ENCODE measurements around the gene ZNF8.

ZNF8 gene

DNA sequence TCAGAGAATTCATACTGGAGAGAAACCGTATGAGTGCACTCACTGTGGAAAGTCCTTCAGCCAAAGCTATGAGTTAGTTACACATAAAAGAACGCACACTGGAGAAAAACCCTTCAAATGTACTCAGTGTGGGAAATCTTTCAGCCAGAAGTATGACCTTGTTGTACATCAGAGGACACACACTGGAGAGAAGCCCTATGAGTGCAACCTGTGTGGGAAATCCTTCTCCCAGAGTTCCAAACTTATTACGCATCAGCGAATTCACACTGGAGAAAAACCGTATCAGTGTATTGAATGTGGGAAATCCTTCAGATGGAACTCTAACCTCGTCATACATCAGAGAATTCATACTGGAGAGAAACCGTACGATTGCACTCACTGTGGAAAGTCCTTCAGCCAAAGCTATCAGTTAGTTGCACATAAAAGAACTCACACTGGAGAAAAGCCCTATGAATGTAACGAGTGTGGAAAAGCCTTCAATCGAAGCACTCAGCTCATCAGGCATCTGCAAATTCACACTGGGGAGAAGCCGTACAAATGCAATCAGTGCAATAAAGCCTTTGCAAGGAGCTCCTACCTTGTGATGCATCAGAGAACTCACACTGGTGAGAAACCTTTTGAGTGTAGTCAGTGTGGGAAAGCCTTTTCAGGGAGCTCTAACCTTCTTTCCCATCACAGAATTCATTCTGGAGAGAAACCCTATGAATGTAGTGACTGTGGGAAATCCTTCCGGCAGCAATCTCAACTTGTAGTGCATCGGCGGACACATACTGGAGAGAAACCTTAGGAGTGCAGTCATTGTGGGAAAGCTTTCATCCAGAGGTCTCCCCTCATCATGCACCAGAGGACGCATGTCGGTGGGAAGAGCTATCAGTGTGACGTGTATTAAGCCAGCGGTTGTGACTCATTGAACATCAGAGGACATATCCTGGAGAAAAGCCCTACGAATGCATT is 16.5 kb upstream of the ZNF8 start:
- TF ChIP-seq, protein P1, sequence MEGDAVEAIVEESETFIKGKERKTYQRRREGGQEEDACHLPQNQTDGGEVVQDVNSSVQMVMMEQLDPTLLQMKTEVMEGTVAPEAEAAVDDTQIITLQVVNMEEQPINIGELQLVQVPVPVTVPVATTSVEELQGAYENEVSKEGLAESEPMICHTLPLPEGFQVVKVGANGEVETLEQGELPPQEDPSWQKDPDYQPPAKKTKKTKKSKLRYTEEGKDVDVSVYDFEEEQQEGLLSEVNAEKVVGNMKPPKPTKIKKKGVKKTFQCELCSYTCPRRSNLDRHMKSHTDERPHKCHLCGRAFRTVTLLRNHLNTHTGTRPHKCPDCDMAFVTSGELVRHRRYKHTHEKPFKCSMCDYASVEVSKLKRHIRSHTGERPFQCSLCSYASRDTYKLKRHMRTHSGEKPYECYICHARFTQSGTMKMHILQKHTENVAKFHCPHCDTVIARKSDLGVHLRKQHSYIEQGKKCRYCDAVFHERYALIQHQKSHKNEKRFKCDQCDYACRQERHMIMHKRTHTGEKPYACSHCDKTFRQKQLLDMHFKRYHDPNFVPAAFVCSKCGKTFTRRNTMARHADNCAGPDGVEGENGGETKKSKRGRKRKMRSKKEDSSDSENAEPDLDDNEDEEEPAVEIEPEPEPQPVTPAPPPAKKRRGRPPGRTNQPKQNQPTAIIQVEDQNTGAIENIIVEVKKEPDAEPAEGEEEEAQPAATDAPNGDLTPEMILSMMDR (conservative IDR thresholded peaks at IDR 0.05) = no peak
- no peak overlapping the region for H3K27ac ChIP-seq

GRCh38 chr19:58262922-58263296 is 15.8 kb upstream of the ZNF8 start:
- H3K27ac ChIP-seq = no peak overlapping the region
- TF ChIP-seq, protein P1 (conservative IDR thresholded peaks at IDR 0.05) = no peak

DNA sequence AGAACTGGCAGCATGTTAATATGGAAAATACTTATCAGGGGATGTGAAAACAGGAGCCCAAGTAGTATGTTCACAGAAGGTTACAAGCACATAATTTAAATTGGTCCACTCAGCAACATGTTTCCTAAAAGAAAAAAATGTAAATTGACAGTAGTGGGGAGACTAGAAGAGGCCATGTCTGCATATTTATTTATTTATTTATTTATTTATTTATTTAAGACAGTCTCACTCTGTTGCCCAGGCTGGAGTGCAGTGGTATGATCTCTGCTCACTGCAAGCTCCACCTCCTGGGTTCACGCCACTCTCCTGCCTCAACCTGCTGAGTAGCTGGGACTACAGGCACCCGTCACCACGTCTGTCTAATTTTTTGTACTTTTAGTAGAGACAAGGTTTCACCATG is 13.7 kb upstream of the ZNF8 start:
- TF ChIP-seq, protein P1 (conservative IDR thresholded peaks at IDR 0.05) = no peak
- H3K27ac ChIP-seq = no peak overlapping the region

- TF ChIP-seq, protein P1 (conservative IDR thresholded peaks at IDR 0.05) = no peak
- H3K27ac ChIP-seq = no peak overlapping the region
Measured at GRCh38 chr19:58268344-58268743, 10.4 kb upstream of the ZNF8 start.

DNA sequence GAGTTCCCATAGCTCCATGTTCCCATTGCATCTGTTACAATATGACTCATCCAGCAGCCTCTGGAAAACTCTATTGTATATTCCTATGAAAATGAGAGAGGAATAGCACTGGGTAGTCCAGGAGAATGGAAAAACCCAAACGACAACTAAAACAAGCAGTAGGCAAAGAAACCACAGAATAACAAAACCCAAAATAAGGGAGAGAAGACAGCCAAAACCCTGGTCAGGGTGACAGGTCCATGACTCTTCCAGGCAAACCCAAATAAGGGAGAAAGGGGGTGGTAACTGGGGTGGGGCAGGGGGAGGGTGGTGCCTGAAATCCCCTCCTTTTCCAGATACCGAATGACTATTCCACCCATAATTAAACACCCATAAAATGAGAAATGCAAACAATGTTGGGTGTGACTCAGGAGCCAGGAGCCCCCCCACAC is 4.0 kb upstream of the ZNF8 start:
- TF ChIP-seq, protein P1 (conservative IDR thresholded peaks at IDR 0.05) = no peak
- no peak overlapping the region for H3K27ac ChIP-seq

DNA sequence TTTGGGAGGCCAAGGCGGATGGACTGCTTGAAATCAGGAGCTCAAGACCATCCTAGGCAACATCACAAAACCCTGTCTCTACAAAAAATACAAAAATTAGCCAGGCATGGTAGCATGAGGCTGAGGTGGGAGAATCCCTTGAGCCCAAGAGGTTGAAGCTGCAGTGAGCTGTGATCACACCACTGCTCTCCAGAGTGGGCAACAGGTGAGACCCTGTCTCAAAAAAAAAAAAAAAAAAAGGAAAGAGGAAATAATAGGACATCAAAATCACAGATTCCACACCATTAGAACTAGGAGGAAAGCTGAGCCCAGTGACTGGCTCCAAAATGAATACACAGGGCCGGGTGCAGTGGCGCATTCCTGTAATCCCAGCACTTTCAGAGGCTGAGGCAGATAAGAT is 3.2 kb upstream of the ZNF8 start:
- TF ChIP-seq, protein P1 (conservative IDR thresholded peaks at IDR 0.05) = no peak
- H3K27ac ChIP-seq = no peak overlapping the region

DNA sequence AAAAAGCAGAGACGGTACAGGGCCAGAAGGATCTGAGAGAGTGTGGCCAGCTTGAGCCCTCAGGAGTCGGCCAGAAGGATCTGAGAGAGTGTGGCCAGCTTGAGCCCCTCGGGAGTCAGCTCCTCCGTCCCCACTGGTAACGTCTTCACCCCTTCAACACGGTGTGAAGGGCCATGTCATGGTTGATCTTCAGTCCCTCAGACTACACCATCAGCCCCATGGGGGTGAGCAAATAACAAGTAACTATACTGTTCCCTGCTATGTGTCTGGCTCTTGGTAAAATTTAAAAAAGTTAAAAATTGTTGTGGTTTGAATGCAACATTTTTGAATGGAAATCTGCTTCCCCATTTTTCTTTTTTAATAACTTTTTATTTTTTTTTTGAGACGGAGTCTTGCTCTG is 1.6 kb upstream of the ZNF8 start:
- TF ChIP-seq, protein P1 (conservative IDR thresholded peaks at IDR 0.05) = no peak
- H3K27ac ChIP-seq = no peak overlapping the region; the same call in 1 of the 2 replicates
